ENCODE measurements around the gene C6. TPM values are rescaled to one million over a fixed set of nuclear protein-coding genes. Genes with fewer than 3 reads are reported as not detected.
"Not testable (repeated sequence)": the region's sequence is repeated elsewhere in the genome, so short reads cannot be mapped to it uniquely, and the experiment has no call there.

C6 gene
- total and polyA plus RNA-seq, 12 donors, result 0.83 to 6.1 (median 1.8) TPM

DNA sequence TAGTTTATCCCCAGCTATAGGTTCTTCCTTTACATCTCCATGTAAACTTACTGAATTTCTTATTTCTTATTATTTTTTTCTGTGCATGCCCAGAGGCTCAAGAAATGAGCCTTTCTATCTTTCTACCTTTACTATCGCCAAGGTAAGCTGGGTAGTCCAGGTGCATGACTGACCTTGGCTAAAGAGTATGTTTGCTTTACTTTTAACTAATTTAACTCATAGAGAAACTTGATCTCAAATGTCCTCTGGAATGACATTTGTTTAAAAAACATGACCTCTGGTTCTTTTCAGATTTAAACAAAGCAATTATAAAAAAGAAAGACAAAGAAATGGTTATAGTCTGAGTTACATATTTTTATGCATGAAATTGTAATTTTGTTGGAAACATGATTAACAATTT, 397 bp downstream of the C6 start:
- Histone ChIP-seq H3K4me1 (replicated peaks in 1 of 2) (no peaks in the 10 kb centered on the region), H3K4me3 (no peak overlapping the region), H3K27me3 (no peaks in the 10 kb centered on the region), H3K27ac (no peak overlapping the region), H3K9me3 (replicated peaks in 1 of 3) (no peaks in the 10 kb centered on the region), H3K36me3 (replicated peaks in 1 of 2) (no peaks in the 10 kb centered on the region)
- WGBS, 4 donors, result 84 to 96% (median 93%) methylated on average over 1 of the region's 1 CpG
- intact Hi-C loops (cut with DNase I), result no loop called here
- no peak for DNase-seq
- TF ChIP-seq POLR2A (IDR thresholded peaks at IDR 0.05), result no peak
- TF ChIP-seq, protein P1, sequence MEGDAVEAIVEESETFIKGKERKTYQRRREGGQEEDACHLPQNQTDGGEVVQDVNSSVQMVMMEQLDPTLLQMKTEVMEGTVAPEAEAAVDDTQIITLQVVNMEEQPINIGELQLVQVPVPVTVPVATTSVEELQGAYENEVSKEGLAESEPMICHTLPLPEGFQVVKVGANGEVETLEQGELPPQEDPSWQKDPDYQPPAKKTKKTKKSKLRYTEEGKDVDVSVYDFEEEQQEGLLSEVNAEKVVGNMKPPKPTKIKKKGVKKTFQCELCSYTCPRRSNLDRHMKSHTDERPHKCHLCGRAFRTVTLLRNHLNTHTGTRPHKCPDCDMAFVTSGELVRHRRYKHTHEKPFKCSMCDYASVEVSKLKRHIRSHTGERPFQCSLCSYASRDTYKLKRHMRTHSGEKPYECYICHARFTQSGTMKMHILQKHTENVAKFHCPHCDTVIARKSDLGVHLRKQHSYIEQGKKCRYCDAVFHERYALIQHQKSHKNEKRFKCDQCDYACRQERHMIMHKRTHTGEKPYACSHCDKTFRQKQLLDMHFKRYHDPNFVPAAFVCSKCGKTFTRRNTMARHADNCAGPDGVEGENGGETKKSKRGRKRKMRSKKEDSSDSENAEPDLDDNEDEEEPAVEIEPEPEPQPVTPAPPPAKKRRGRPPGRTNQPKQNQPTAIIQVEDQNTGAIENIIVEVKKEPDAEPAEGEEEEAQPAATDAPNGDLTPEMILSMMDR (IDR thresholded peaks at IDR 0.05), result no peak

DNA sequence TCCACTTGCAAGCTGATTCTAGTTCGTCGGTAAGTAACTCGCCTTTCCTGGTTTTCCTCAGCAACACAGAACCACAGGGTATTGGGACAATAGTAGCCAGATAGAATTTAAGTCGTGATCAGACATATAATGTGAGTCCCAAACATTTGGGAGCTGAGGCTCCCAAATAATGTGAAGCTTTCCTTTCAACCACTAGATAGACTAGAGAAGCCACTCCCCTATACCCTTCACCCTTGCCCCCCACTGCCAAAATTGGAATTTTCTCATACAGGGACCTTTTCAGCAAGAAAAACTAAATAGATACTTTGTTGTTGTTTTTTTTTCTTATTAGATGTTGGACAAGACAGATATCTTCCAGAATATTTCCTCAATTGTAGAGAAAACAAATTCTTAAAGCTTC, 1.9 kb downstream of the C6 start:
- no peak overlapping the region for H3K4me3 ChIP-seq
- WGBS, 4 donors, result 84 to 92% (median 86%) methylated on average over 4 of the region's 4 CpGs
- no peak for DNase-seq
- no peaks in the 10 kb centered on the region for H3K4me1 ChIP-seq (replicated peaks in 1 of 2)
- TF ChIP-seq, protein P1 (IDR thresholded peaks at IDR 0.05), result no peak
- TF ChIP-seq POLR2A (IDR thresholded peaks at IDR 0.05), result no peak
- H3K9me3 ChIP-seq (replicated peaks in 1 of 3), result no peaks in the 10 kb centered on the region
- intact Hi-C loops (cut with DNase I), result no loop called here
- H3K27ac ChIP-seq, result no peak overlapping the region
- H3K27me3 ChIP-seq, result no peaks in the 10 kb centered on the region
- H3K36me3 ChIP-seq (replicated peaks in 1 of 2), result no peaks in the 10 kb centered on the region

DNA sequence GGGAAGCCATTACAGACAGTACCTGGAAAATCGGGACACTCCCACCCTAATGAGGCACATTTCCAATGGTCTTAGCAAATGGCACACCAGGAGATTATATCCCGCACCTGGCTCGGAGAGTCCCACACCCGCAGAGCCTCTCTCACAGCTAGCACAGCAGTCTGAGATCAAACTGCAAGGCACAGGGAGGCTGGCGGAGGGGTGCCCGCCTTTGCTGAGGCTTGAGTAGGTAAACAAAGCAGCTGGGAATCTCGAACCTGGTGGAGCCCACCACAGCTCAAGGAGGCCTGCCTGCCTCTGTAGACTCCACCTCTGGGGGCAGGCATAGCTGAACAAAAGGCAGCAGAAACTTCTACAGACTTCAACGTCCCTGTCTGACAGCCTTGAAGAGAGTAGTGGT, 7.9 kb downstream of the C6 start:
- H3K9me3 ChIP-seq (replicated peaks in 1 of 3); H3K4me3 ChIP-seq; H3K27ac ChIP-seq; H3K4me1 ChIP-seq (replicated peaks in 1 of 2); H3K27me3 ChIP-seq; H3K36me3 ChIP-seq (replicated peaks in 1 of 2); DNase-seq; intact Hi-C loops (cut with DNase I): not testable (repeated sequence)
- WGBS, 4 donors, result 77 to 91% (median 86%) methylated on average over 4 to 8 of the region's 8 CpGs

DNA sequence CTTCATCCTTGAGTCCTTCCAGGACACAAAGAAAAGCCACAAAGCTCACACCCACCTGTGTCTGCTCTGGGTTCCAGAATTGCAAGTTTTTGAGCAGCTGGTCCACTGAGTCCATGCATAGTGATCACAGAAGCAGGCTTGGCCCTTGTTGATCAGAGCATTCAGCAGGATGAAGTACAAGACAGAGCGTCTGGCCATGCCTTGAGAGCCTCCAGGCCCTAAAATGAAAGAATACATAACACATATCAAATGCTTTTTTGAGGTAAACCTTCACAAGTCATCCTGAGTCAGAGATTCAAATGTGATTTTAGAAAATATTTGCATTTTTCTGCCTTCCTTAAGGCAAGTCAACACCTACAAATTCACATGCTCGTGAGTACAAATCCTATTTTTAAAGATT, 10.3 kb downstream of the C6 start:
- TF ChIP-seq POLR2A (IDR thresholded peaks at IDR 0.05), result no peak
- TF ChIP-seq, protein P1 (IDR thresholded peaks at IDR 0.05), result no peak
- DNase-seq, result no peak
- Histone ChIP-seq H3K9me3 (replicated peaks in 1 of 3) (no peaks in the 10 kb centered on the region), H3K36me3 (replicated peaks in 1 of 2) (no peaks in the 10 kb centered on the region), H3K27ac (no peak overlapping the region), H3K4me1 (replicated peaks in 1 of 2) (no peaks in the 10 kb centered on the region), H3K27me3 (no peaks in the 10 kb centered on the region), H3K4me3 (no peak overlapping the region)
- intact Hi-C loops (cut with DNase I), result no loop called here
- 77 to 89% (median 85%) methylated on average over 2 of the region's 2 CpGs for WGBS, 4 donors

DNA sequence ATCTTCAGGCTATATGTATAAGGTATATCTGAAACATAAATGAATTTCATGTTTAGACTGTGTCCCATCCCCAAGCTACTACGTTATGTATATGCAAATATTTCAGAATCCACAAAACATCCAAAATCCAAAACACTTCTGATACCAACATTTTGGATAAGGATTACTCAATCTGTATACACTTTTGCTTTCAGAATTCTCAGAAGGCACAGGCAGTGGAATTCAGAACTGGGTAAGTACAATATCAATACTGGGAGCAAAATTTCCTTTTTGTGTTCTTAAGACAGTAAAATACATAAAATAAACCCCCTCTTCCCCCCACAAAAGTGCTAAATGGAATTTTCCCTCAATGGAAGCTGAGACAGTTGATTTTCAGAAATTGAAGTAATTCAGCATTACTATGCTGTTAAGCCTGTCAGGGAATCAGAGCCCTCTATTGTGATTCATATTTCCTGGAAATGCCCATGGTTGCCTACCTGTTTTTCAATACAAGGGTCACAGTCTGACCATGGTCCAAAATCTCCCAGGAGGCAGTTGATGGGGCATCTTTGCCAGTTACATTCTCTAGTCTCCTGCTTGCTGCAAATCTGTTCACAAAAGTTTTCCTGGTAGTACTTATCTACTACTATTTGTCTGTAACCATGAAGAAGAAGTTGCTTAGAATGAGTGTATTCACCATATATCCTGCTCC, 12.1 kb downstream of the C6 start:
- no peak for DNase-seq
- Histone ChIP-seq H3K4me1 (replicated peaks in 1 of 2) (no peaks in the 10 kb centered on the region), H3K9me3 (replicated peaks in 1 of 3) (no peaks in the 10 kb centered on the region), H3K27ac (no peak overlapping the region), H3K27me3 (no peaks in the 10 kb centered on the region), H3K36me3 (replicated peaks in 1 of 2) (no peaks in the 10 kb centered on the region), H3K4me3 (no peak overlapping the region)
- intact Hi-C loops (cut with DNase I), result no loop called here
- TF ChIP-seq, protein P1 (IDR thresholded peaks at IDR 0.05), result no peak
- TF ChIP-seq POLR2A (IDR thresholded peaks at IDR 0.05), result no peak
- 53 to 66% (median 58%) methylated on average over 1 of the region's 1 CpG for WGBS, 4 donors

All from adrenal gland (tissue), 12 donors.